ENCODE measurements around the gene ZNF543.
"Not testable (repeated sequence)": the region's sequence is repeated elsewhere in the genome, so short reads cannot be mapped to it uniquely, and the experiment has no call there.

Gene ZNF543

GRCh38 chr19:57320180-57321084, at the start of gene ZNF543:
Gene ZNF543 (plus strand): TSS chr19:57320472. CDS start chr19:57320854, 382 bp downstream.
- peak; percentile 97 for DNase-seq

DNA sequence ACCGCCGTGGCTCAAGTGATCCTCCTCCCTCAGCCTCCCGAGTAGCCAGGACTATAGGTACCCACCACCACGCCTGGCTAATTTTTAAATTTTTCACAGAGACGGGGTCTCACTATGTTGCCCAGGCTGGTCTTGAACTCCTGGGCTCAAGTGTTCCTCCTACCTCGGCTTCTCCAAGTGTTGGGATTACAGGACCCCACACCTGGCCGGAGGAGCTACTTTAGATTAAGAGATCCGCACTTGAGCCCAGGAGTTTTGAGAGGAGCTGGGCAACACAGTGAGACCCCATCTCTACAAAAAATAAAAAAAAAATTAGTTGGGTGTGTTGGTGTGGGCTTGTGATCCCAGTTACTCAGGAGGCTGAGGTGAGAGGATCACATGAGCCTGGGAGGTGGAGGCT, 49.0 kb upstream of the ZNF543 start:
- no peak for DNase-seq

DNA sequence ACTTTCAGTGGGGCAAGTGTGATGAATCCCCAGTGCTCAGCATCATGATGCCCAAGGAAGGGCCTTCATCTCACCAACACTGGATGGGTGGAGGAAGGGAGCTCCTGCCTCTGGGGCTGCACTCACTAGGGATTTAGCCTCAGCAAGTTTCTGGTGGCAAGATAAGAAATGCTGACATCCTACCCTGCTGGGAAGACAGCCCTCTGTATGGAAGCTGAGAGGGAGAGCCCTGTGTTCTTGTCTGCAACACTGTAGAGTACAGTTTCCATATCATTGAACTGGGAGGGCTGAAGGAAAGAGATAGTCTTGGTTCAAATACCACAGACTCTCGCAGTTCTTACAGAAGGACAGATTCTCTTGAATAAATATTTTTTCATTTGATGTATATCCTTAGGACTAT, 47.3 kb upstream of the ZNF543 start:
- DNase-seq = no peak

GRCh38 chr19:57276430-57276829, 43.8 kb upstream of the ZNF543 start:
- DNase-seq = no peak

DNA sequence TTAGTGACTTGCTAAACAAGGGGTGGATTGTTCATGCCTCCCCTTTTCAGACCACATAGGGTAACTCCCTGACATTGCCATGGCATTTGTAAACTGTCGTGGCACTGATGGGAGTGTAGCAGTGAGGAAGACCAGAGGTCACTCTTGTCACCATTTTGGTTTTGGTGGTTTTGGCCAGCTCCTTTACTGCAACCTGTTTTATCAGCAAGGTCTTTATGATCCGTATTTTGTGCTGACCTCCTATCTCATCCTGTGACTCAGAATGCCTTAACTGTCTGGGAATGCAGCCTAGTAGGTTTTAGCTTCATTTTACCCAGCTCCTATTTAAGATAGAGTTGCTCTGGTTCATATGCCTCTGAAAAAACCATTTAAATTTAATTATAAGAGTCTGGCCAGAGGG, 41.8 kb upstream of the ZNF543 start:
- not testable (repeated sequence) for DNase-seq

DNA sequence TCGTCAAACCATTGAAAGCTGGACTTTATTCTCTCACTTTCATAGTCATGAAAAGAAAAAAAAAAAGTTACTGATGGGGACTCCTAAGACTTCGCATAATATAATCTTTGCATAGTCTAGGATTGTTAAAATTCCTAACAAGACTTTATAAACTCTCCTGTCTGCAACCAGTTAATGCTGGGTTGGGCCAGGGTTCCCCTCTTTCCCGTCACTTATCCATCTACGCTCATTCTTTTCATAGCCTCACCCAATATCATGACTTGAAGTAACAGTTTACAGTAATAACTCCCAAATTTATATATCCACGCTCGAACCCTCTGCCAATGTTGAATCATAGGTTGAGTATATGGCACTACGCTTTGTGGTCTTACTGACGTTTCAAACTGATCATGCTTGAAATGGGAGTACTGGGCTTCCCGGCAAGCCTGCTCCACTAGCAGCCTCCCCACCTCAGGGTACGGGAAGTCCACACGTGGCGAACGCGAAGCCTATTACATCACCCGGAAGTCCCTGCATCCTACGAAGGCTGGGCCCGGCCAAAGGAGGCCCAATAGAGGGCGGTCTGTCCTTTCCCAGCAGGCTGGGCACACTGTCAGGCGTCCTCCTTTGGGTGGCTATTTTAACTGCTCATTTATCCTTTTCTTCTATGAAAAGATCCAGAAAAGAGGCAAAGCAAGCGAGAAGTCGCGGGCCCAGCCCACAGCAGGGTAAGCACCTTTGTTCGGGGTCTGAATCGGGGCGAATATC, 40.7 kb upstream of the ZNF543 start:
- peak; percentile 92 for DNase-seq

- DNase-seq = peak; percentile 99
Observed at GRCh38 chr19:57280165-57280961, 39.9 kb upstream of the ZNF543 start, which contains the start of gene ZNF460. Gene ZNF460 (plus strand): TSS chr19:57280485. CDS start chr19:57280807, 322 bp downstream.

GRCh38 chr19:57280962-57281400, 39.3 kb upstream of the ZNF543 start:
- peak; percentile 65 for DNase-seq

DNA sequence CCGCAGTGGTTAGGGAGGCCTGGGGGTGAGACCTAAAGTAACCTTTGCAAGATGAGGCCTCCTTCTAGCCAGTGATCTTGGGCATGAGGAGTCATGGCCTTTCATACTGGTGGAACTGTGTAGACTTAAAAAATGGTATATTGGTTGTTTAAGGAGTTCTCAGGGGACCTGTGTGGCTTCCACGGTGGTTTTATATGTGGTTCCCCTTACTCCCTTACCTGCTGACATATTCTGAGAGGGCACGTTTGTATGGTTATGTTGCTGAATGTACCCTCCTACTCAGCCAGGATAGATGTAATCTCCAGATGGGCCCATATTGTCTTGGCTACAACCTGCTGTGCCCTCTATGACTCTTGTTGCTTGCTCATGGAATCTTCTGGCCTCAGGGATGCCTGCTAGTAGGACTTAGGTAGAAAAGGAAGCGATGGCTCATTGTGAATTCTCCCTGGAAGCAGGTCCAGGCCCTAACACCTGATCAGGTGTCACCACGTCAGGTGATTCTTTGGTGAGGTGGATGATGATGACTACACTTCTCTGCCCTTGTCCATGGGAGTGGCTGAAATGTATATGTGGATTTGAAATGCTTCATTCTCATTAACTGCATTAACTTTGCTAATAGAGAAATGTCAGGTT, 38.1 kb upstream of the ZNF543 start:
- no peak for DNase-seq

DNA sequence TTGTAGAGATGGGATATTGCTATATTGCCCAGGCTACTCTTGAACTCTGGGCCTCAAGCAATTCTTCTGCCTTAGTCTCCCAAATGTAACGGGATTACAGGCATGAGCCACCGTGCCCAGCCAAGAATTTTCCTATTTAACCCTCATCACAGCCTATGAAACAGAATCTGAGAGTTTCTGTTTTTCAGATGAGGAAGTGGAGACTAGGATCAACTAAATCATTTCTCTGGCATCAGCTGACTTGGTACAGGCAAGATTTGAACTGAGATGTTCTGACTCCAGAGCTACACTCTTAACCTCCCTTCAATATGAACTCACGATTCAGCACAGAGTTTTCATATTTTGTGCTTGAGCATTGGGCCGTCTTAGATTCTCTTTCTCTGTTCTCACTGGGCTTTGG, 31.9 kb upstream of the ZNF543 start:
- no peak for DNase-seq

DNA sequence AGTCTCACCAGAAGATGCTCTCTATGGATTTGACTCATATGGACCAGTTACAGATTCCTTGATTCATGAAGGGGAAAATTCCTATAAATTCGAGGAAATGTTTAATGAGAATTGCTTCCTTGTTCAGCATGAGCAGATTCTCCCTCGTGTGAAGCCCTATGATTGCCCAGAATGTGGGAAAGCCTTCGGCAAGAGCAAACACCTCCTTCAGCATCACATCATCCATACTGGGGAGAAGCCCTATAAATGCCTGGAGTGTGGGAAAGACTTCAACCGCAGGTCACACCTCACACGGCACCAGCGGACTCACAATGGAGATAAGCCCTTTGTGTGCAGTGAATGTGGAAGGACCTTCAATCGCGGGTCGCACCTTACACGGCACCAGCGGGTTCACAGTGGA, 29.3 kb upstream of the ZNF543 start:
- DNase-seq = no peak

DNA sequence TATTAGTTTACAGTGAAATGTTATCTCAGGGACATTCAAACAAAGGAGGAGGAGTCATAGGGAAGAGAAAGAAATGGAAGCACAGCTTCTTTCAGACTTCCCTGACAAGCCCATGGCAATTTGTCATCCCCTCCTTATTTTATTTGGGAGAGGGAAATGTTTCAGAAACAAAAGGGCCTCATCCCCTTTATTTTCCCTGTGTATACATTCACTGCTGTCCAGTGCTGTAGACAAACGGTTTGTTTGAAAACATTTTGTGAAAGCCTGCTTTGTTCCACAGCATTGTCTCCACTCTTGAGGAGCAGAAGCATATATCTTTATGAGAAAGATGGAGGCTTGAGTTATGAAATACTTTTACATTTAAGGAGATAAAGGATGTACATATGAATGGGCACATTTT, 27.7 kb upstream of the ZNF543 start:
- DNase-seq = no peak

DNA sequence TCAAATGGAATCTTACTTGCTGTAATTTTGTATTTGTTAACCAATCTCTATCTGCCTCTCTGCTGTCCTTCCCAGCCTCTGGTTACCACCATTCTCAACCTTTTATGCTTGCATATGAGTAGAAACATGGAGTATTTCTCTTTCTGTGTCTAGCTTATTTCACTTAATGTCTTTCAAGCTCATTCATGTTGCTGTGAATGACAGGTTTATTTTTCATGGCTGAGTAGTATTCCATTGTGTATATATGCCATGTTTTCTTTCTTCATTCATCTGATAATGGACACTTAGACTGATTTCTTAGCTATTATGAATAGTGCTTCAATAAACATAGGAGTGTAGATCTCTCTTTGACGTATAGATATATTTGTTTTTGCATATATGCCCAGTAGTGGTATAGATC, 26.6 kb upstream of the ZNF543 start:
- DNase-seq = no peak

- no peak for DNase-seq
Observed at GRCh38 chr19:57302020-57302465, 18.2 kb upstream of the ZNF543 start.

GRCh38 chr19:57302727-57303401, 17.4 kb upstream of the ZNF543 start:
- DNase-seq = no peak

DNA sequence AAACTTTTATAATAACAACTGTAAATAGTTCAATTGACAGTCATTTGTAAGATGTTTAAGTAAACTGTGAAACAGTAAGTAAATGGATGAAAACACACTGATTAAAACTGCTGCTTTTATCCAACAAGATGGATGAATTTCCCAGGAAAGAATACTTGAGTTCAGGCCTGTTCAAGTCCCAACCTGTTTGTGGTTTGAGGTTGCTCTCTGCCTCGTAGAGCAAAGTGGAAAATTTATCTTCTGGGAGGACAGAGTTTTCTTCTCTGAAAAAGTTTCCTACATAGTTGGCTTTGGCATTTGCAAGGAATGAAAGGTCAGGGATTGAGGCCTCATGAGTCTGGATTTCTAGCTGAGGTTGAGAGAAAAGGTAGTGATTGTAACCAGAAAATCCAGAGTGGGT, 15.2 kb upstream of the ZNF543 start:
- no peak for DNase-seq

- no peak for DNase-seq
Observed at GRCh38 chr19:57308514-57308913, 11.8 kb upstream of the ZNF543 start.

DNA sequence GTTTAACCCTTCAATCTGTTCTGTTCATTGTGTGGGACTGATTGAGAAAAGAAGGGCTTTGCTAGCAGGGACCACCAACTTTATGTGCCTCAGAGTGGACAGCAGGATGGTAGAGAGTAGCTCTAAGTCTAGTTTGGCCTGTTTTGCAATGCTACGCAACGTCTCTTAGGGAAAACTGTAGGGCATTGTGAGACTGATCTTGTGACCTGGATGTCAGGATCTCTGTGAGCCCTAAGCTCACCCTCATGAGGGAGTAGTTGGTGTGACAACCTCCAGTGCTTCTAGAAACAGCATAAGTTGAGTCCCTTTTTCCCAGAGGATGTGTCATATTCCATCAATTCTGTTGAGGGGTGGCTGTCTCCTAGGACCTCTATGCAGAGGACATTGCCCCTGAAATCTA, 9.5 kb upstream of the ZNF543 start:
- no peak for DNase-seq

GRCh38 chr19:57314146-57314545, 6.1 kb upstream of the ZNF543 start:
- DNase-seq = no peak

- no peak for DNase-seq
Observed at GRCh38 chr19:57317503-57317902, 2.8 kb upstream of the ZNF543 start.

- DNase-seq = no peak
Observed at GRCh38 chr19:57319869-57320179, 448 bp upstream of the ZNF543 start.

DNA sequence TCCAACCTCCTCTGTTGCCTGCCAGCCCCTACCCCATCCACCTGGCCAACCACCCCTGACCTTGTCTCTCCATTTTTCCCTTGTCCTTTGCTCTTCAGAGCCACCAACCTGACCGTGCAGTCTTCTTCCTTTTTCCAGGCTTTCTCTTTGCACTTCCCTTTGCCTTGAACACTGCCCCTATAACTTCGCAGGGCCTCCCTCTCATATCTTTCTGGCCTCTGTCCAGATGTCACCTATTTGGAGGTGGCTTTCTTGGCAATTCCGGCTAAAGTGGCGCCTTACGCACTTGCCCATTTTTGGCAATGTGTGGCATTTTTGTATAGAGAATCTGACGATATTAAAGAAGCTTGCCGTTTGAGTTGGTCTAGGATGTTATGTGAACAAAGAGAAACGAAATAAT, 844 bp downstream of the ZNF543 start:
- DNase-seq = no peak

Data from activated effector memory CD4-positive, alpha-beta T cell treated with anti-CD3 and anti-CD28 coated beads, Interleukin-2, amount 50 U/mL, for 16 hours (primary cell).